T-helper 1 cell treated with Interleukin-12 subunit alpha and Interleukin-12 subunit beta and Interleukin-4 antibody, amounts not matched to agents 30 ng/mL and 1 ng/mL, for 36 hours (primary cell): ENCODE results near the gene HTRA2. TPM values are rescaled to one million over a fixed set of nuclear protein-coding genes. Genes with fewer than 3 reads are reported as not detected.

Experiments used
- intact Hi-C: fragments of 100-400 bp; cut with micrococcal nuclease; formaldehyde crosslinking; loops from one replicate; pipeline ENCODE4 v1.15.1; 2024
- total RNA-seq: library from RNA; stranded (reverse); gene quantifications from 2 replicates; pipeline ENCODE4 v1.2.3, GENCODE V29; 2022

The HTRA2 gene
- total RNA-seq = 60.0 and 61.5 TPM in 2 replicates

DNA sequence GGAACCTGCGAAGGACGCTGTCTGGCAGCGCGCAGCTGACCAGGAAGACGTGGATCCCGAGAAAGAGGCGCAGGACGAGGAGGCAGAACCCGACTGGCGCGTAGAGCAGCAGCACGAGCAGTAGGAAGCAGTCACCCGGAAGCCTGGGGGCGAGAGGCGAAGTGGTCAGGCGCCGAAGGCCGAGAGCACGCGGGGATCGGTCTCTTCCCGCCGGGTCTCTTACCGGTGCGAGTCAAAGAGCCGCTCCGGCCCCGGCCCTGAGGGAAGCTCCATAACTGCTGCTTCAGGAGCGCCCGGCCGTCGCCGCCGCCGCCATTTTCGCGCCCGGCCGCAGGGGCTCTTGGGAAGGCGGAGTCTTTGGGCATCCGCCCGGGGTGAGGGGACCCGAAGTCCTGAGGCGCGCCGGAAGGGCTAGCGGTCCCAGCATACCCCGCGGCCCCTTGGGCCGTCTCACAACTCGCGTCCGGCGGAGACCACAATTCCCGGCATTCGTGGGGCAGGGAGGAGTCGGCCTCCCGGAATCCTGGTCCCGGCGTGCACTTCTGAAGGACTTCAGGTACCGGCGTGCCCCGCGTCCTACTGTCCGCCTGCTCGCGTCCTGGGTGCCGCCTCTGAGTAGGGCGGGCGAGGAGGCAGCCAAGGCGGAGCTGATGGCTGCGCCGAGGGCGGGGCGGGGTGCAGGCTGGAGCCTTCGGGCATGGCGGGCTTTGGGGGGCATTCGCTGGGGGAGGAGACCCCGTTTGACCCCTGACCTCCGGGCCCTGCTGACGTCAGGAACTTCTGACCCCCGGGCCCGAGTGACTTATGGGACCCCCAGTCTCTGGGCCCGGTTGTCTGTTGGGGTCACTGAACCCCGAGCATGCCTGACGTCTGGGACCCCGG lies at the start of gene HTRA2, which contains the start of gene AUP1:
Gene HTRA2, plus strand, starts transcription at position 577 of the 882 bp plus-strand sequence. Its CDS starts 74 bp downstream, at position 651.
Gene AUP1, minus strand, starts transcription at position 350 of the 882 bp plus-strand sequence. Its CDS starts 77 bp downstream, at position 273.
- intact Hi-C loops = loop anchor here (1.0 to 2.0 kb wide), 17 partner anchors 13 to 1295 kb away; partner anchors contain the start of genes ALMS1, C2orf81, CCDC142 and CCT7

- intact Hi-C loops = no loop called here
Observed at GRCh38 chr2:74481431-74481830, 48.3 kb upstream of the HTRA2 start.

DNA sequence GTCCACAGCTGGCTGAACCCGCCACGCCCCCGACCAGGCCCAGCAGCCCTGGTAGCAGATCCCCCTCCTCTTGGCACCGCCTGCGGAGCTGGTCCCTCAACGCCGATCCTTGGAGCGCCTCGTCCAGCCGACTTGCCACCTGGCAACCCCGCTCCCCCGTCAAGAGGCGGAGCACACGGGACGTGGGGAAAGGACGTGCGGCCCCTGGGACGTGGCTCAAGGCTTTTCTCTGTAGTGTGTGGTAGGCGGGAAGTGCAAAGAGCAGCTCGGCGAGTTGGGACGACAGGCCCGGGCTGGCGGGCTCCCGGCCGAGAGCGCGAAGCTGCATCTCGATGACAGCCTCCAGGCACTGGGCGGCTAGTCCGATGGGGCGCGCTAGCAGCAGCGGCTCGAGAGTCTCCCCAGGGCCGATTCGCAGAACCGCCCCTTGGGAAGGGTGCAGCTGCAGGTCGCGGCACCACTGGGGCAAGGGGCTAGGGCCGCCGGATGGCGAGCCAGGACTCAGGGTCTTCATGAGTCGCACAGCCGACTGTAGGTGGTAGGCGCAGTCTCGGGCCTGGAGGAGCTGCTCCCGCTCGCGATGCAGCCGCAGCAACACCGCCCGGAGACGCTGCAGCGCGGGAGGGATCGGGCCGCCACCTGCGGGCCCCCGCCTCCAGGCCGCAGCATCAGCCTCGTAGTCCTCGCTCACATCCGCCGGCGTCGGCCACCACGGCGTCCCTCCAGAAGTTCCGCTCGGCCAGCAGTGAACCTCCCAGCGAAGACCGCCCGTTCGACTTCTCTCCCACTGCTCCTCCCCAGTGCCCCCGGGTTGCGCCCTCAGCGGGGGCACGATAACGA lies 47.6 kb upstream of the HTRA2 start:
- intact Hi-C loops = loop anchor here (2.0 kb wide), 1 partner anchor 47 kb away; the partner anchor contains the start of genes AUP1 and HTRA2

DNA sequence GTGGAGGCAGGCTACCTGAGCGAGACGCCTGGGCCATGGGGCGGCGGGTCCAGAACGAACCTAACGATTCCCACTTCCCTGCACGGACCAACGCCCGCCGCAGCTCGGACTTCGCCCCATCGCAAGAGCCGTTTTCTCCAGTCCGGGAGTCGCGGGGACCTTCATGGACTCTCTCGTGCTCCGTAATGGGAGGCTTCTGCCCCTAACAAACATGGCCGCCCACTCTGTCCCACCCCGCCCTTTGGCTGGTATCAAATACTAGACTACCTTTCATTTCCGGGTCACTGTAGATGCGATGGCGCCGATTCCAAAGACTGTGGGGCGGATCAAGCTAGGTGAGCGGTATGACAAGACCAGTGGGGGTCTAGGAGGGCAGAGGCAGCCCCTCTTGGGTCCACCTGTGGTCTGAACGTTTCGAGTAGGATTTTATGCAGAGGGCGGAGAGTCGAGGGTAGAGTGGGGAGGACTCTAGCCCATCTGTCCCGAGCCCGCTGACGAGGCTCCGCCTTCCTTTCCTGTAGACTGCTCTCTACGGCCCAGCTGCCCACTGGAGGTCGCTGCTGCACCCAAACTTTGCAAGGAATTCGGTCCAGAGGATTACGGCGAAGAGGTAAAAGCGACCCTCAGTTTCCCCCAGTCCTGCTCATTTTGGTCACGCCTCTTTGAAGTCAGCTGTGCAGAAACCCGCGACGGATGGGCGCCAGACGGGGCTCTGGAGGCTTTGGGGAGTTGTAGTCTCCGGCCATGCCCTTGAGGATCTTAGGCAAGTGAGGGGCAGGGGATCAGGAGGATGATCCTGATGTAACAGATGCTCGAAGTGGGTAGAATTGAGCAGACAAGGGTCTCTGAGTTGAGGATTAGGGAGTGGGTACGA lies 46.7 kb upstream of the HTRA2 start, which contains the start of the genes CCDC142 and TTC31:
Gene CCDC142, minus strand, starts transcription at position 198 of the 874 bp plus-strand sequence. Its CDS starts 161 bp downstream, at position 37.
Gene TTC31, plus strand, starts transcription at position 281 of the 874 bp plus-strand sequence. Its CDS starts 15 bp downstream, at position 296.
- intact Hi-C loops = loop anchor here (1.0 to 2.0 kb wide), 16 partner anchors 11 to 746 kb away; partner anchors contain the start of genes AUP1, C2orf81, DOK1 and HTRA2

DNA sequence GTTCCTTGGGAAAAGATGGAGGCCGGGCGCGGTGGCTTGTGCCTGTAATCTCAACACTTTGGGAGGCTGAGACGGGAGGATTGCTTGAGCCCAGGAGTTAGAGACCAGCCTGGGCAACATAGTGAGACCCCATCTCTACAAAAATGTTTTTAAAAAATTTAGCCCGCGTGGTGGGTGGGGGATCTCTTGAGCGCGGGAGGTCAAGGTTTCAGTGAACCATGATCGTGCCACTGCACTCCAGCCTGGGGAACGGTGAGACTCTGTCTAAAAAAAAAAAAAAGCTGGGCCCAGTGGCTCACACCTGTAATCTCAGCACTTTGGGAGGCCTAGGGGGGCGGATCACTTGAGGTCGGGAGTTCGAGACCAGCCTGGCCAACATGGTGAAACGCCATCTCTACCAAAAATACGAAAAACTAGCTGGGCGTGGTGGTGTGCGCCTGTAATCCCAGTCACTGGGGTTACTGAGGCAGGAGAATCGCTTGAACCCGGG lies 46.0 kb upstream of the HTRA2 start:
- intact Hi-C loops = loop anchor here (1.0 to 2.0 kb wide), 16 partner anchors 11 to 746 kb away; partner anchors contain the start of genes AUP1, C2orf81, DOK1 and HTRA2

- intact Hi-C loops = no loop called here
Observed at GRCh38 chr2:74486141-74486540, 43.6 kb upstream of the HTRA2 start.

GRCh38 chr2:74488643-74489481 lies 40.9 kb upstream of the HTRA2 start:
- intact Hi-C loops = no loop called here

GRCh38 chr2:74489906-74490305 lies 39.8 kb upstream of the HTRA2 start:
- intact Hi-C loops = no loop called here

- intact Hi-C loops = no loop called here
Observed at GRCh38 chr2:74491648-74492544, 37.8 kb upstream of the HTRA2 start.

DNA sequence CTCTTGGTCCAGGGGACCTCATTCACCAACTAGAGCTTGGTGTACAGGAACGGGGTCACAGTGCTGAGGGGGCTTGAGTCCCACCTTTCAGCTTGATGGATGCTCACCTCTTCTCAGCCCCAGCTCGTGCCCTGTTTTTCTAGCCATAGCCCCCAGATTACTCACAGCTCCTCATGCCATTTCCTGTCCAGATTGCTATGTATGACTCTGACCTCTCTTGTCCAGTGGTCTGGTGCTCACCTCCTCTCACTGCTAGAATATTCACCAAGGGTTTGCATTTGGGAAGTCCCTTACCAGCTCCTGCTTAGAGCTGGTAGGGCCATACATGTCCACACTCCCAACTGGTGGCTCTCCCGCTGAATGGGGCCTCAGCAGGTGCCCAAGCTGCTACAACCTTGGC lies 36.2 kb upstream of the HTRA2 start:
- intact Hi-C loops = no loop called here

DNA sequence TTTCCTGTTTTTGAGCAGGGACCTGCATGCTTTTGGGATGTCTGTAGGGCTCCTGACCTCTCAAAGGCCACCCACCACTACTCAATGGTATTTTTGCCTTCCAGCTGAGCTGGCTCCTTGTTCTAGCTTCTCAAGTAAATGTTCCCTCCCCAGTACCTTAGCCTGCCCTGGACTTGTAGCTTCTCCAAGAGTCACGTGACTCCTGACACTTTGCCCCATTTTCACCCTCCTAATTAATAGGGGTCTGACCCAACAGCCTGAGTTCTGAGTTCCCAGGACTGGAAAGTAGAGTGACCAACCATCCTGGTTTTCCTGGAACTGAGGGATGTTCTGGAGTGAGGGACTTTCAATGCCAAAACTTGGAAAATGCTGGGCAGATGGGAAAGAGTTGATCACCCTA lies 34.3 kb upstream of the HTRA2 start:
- intact Hi-C loops = no loop called here

GRCh38 chr2:74496997-74497776 lies 32.5 kb upstream of the HTRA2 start:
- intact Hi-C loops = no loop called here

GRCh38 chr2:74497777-74498499 lies 31.8 kb upstream of the HTRA2 start:
- intact Hi-C loops = loop anchor here (1.0 kb wide), 4 partner anchors 9 to 89 kb away; partner anchors contain the start of genes AUP1, HTRA2, PCGF1 and TTC31

GRCh38 chr2:74498500-74499266 lies 31.1 kb upstream of the HTRA2 start:
- intact Hi-C loops = loop anchor here (1.0 kb wide), 5 partner anchors 9 to 89 kb away; partner anchors contain the start of genes AUP1, HTRA2, PCGF1 and TTC31

DNA sequence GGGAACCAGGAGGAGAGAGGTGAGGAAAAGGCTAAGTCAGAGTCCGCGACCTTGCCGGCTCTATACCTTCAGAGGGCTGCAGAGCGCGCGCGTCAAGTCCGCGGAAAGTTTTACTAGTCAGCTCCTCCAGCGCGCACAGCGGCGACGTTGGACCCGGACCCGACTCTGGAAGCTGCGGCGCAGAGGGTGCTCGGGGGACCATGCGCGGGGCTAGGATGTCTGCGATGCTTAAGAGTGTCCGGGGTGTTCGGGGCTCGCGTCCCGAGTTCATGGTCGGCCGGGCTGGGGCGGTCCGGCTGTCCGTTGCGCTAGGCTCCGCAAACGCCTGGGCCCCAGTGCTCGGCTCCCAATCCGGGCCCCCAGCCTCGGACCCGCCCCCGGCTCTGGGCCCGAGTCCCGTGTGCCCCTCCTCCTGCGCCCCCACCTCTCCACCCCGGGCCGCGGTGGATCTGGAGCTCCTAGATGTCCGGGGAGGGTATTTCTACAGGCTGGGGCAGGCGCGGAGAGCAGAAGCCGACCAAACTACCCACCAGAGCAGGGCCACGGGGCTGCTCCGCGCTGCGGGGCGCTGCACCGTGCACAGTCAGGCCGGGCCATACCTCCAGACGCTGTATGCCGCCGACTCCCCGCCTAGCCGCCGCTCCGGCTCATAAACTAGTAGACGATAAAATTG lies 30.3 kb upstream of the HTRA2 start, which contains the start of gene LBX2:
Gene LBX2, minus strand, starts transcription at position 337 of the 673 bp plus-strand sequence. Its CDS starts 66 bp downstream, at position 271.
- intact Hi-C loops = loop anchor here (1.0 kb wide), 1 partner anchor 17 kb away; no protein-coding TSS in a partner anchor
